Subcutaneous abdominal adipose tissue (tissue), 5 donors: ENCODE data around the gene IDS.

Experiments used
- H3K27ac ChIP-seq: one replicate; pipeline ENCODE4 v1.7.0; 2013; ENCODE audit warnings: low read depth, mild to moderate bottlenecking, inconsistent platforms, low read length, moderate library complexity
- H3K27me3 ChIP-seq, 5 donors: one replicate each; pipeline ENCODE4 v1.7.0; 2013; ENCODE audit warnings: low read length in 5 of 5, inconsistent platforms in 1 of 5; ENCODE audit not compliant: control insufficient read depth in 5 of 5, insufficient read depth in 4 of 5
- H3K36me3 ChIP-seq, 5 donors: one replicate each; pipeline ENCODE4 v1.7.0; 2013; ENCODE audit warnings: low read length in 5 of 5; ENCODE audit not compliant: control insufficient read depth in 5 of 5, insufficient read depth in 5 of 5
- H3K4me1 ChIP-seq, 5 donors: one replicate each; pipeline ENCODE4 v1.7.0; 2013; ENCODE audit warnings: low read length in 5 of 5, mild to moderate bottlenecking in 3 of 5, moderate library complexity in 1 of 5; ENCODE audit not compliant: control insufficient read depth in 5 of 5, insufficient read depth in 5 of 5
- H3K4me3 ChIP-seq, 5 donors: one replicate each; pipeline ENCODE4 v1.7.0; 2013; ENCODE audit warnings: low read length in 5 of 5, low read depth in 1 of 5
- H3K9ac ChIP-seq, 5 donors: one replicate each; pipeline ENCODE4 v1.7.0; 2013; ENCODE audit warnings: low read length in 5 of 5, mild to moderate bottlenecking in 4 of 5, moderate library complexity in 3 of 5
- H3K9me3 ChIP-seq, 5 donors: one replicate each; pipeline ENCODE4 v1.7.0; 2013; ENCODE audit warnings: low read length in 5 of 5; ENCODE audit not compliant: control insufficient read depth in 5 of 5
- donor health status: healthy.
- donor health status: healthy.
- donor health status: healthy.
- donor health status: healthy.
- donor health status: healthy.

IDS gene

DNA sequence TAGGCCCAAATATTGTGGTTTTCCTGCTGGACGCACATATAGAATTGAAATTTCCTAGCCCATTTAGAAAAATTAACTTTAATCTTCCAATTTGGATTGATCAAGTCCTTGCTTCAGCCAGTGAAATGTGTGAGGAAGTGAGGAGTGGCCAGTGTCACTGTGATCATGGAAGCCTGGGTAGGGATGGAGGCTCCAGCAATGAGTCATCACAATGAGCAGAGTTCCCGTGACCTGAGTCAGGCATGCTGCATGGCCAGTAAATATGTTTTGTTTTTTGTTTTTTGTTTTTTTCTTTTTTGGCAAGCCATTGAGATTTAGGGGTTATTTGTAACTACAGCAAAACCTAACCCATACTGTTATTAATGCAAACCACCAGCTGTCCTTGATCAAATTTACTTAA lies 52.1 kb downstream of the IDS start:
- Histone ChIP-seq H3K4me1 (no peaks in the 10 kb centered on the region), H3K9me3 (no peaks in the 10 kb centered on the region), H3K9ac (no peak overlapping the region), H3K27me3 (peaks cover 0 to 3% (median 0%) of the 10 kb centered on the region in 5 donors), H3K27ac (no peak overlapping the region), H3K4me3 (no peak overlapping the region), H3K36me3 (no peaks in the 10 kb centered on the region)

DNA sequence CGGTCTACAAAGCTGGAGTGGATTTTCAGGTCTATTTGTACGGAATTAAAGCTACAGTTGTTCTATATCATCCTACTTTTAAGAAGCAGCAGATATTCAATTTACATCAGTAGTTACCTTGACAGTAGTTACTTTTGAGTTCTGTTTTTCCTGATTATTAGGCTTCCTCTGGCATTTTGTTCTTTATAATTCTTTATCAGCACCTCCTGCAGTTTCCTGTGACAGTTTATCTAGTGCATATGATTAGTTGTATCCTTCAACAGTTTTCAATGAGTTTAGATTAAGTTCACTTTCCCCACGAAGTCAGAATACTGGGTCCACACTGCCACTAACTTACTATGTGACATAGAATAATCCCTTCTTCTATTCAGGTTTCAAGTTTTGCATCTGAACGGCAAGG lies 71.7 kb downstream of the IDS start:
- Histone ChIP-seq H3K9ac (no peak overlapping the region), H3K4me3 (no peak overlapping the region), H3K36me3 (no peaks in the 10 kb centered on the region), H3K27me3 (no peaks in the 10 kb centered on the region), H3K27ac (no peak overlapping the region), H3K4me1 (no peaks in the 10 kb centered on the region), H3K9me3 (peaks cover 0 to 5% (median 0%) of the 10 kb centered on the region in 5 donors)

DNA sequence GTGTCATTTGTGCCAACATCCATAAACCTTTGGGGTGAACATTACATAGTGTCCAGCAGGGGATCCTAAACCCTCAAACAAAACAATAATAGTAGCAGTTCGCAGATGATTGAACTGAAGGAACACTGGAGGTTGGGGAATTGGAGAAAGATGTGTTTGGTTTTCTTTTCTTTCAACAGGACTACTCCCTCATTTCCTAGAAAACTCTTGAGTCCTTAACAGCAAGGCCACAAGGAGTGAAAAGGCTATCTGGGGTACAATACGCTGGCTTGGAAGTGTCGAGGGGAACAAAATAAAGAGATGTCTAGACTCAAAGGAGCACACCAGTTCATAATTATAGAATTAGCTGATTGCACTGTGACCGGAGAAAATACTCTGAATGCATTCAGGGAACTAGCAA lies 72.1 kb downstream of the IDS start:
- no peak overlapping the region for H3K9ac ChIP-seq
- H3K4me1 ChIP-seq: no peaks in the 10 kb centered on the region
- no peaks in the 10 kb centered on the region for H3K27me3 ChIP-seq
- no peak overlapping the region for H3K27ac ChIP-seq
- H3K9me3 ChIP-seq: peaks cover 0 to 5% (median 0%) of the 10 kb centered on the region in 5 donors
- H3K36me3 ChIP-seq: no peaks in the 10 kb centered on the region
- no peak overlapping the region for H3K4me3 ChIP-seq
